Sigmoid colon (tissue), 7 donors: Measurements from ENCODE around the gene MRPL50. TPM values are rescaled to one million over a fixed set of nuclear protein-coding genes. Genes with fewer than 3 reads are reported as not detected.

Experiments used
- polyA plus RNA-seq, 3 donors: library from polyadenylated mRNA; stranded (reverse); fragments of 200-250 nt; gene quantifications; one replicate each; pipeline ENCODE4 v1.2.3, GENCODE V29; 2013
- total RNA-seq, 4 donors: library from RNA; depleted of rRNA; stranded (reverse); fragments of >200 nt; gene quantifications; one replicate each; pipeline ENCODE4 v1.1.0, GENCODE V29; 2016
- donor health status: healthy with polysubstance abuse.
- donor health status: Bipolar disorder and iron deficiency.
- donor health status: healthy.

The MRPL50 gene
- total and polyA plus RNA-seq, 7 donors: 5.4 to 15.3 (median 10.0) TPM

Other genes starting within 250 kb of the MRPL50 start
- gene BAAT, start 13.6 kb downstream of the MRPL50 start, total RNA-seq: not detected
- under 1 TPM in 1 of 3 donors, not detected in 2; 0.60 TPM for gene BAAT, start 13.6 kb downstream of the MRPL50 start, polyA plus RNA-seq
- gene ZNF189, start 233 bp upstream of the MRPL50 start, total RNA-seq: 10 to 100 TPM; 21.2 to 26.0 (median 24.1) TPM
- 1 to 10 TPM; 5.3 to 7.2 (median 6.9) TPM for gene ZNF189, start 233 bp upstream of the MRPL50 start, polyA plus RNA-seq
- gene ALDOB, start 37.2 kb upstream of the MRPL50 start, total RNA-seq: under 1 TPM in 2 of 4 donors, not detected in 2; 0.82 to 0.83 TPM
- 10 to 100 TPM in 1 of 3 donors, 1 to 10 TPM in 2; 1.1 to 40.5 (median 9.6) TPM for gene ALDOB, start 37.2 kb upstream of the MRPL50 start, polyA plus RNA-seq
- 10 to 100 TPM; 27.2 to 47.1 (median 27.6) TPM for gene RNF20, start 135.2 kb upstream of the MRPL50 start, total RNA-seq
- 10 to 100 TPM in 2 of 3 donors, 1 to 10 TPM in 1; 8.4 to 18.1 (median 11.8) TPM for gene RNF20, start 135.2 kb upstream of the MRPL50 start, polyA plus RNA-seq
- not detected for gene PPP3R2, start 196.4 kb upstream of the MRPL50 start, total RNA-seq
- under 1 TPM in 1 of 3 donors, not detected in 2; 0.01 TPM for gene PPP3R2, start 196.4 kb upstream of the MRPL50 start, polyA plus RNA-seq